CD4-positive, alpha-beta T cell treated with Interferon alpha-2 for 1 hour (primary cell): Measurements from ENCODE around the gene LGR4.

ENCODE experiments used
- DNase-seq, 2 donors: peaks; one replicate each; pipeline ENCODE4 v3.0.0-alpha.2; 2020 to 2022

Gene LGR4

DNA sequence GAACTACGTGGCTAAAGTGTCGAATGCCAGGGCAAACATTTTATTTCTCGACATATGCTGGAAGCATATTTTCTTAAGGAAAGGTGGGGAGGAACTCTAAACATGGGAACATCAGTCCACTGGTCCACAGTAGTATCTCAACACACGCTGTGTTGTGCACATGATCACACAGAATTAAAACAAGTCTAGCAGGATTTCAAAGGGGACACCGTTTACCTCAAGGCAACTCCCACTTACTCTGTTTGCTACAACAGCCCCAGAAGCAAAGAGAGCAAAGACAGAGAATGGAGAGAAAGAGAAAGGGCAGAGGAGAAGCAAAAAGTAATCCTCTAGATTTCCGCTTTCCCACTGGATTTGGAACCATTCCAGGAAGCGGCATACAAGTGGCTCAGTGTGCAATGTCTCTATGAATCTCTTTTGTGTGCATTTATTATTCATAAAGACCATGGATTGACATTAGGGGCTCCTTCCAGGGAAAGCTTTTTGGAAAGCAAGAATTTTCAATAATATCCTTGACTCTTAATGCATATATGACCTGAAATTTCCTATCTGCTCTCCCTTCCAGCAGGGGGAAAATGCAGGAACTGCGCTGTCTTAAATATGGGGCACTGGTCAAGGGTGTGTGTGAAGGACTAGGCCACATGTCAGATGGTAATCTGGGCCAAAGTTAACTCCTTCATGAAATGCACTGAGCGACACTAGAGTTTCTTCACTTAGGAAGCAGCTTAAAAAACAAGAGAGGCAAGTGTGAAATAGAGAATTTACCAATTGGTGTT is 74.8 kb downstream of the LGR4 start:
- no peak for DNase-seq

- no peak for DNase-seq
Measured at GRCh38 chr11:27396259-27396839, 76.2 kb downstream of the LGR4 start.

GRCh38 chr11:27395556-27396258 is 76.9 kb downstream of the LGR4 start:
- no peak for DNase-seq

DNA sequence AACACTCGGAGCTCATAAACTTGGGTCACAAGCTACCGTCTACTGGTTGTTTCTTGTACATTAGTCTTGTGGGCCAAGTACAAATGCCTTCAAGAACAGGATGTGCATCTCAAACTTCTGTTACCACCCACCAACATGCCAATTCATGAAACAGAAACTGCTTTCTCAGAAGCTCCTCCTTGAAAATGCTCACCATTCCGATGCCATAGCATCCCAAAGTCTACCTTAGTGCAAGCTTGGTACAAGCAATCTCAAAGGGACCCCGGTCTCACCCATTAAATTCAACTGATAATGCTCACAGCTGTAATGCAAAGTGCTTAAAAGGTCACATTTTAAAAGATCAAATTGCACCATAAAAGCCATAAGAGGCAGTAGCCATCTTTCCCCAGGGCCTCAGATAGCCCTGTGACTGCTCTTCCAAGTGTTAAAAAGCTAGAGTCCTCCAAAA is 77.8 kb downstream of the LGR4 start:
- no peak for DNase-seq

GRCh38 chr11:27392278-27393114 is 80.1 kb downstream of the LGR4 start:
- no peak for DNase-seq

DNA sequence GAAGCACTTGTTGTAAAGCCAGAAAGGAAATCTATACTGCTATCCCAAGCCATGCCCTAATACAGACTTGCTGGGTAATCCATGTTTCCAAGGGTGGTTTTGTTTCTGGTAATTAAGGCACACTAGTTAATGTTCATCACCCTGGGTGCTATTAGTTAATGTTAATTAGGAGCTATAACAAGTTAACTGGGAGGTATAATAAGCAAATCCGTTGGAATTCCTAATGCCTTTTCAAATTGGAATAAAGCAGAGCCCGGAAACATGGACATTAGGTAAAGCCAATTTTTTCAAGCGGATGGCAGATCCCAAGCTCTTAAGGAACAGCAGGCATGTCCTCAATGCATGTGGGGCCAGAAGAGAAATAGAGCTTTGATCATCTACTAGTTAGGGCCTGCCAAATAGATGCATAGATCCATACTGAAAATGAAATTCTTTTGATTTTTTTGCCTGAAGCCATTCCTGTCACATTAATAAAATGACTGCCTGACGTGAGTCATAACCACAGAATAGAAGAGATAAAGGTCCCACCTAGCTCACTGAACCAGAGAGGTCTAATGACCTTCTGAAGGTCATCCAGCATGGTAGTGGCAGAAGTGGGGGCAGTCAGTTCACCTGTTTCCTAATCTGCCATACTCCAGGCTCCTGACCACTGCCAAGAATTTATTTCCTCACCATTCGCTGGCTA is 81.1 kb downstream of the LGR4 start:
- no peak for DNase-seq

- no peak for DNase-seq
Measured at GRCh38 chr11:27390318-27391295, 82.0 kb downstream of the LGR4 start.

DNA sequence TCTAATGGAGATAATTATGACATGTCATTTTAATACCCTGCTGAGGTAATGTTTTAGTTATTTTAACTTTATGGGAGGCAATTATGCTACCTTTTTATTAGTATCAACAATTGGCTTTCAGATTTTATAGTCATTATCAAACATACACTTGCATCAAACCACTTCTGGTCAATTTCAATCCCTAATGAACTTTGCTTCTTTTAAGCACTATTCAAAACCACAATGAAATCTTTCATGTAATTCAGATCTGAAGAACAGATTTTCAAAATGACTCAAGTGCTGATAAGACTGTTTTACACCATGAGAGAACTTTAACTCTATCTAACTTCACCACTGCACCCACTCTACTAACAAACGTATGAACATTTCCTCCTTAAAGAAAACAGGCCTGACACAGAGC is 83.7 kb downstream of the LGR4 start:
- no peak for DNase-seq

- DNase-seq, result no peak
Measured at GRCh38 chr11:27388001-27388400, 84.6 kb downstream of the LGR4 start.

DNA sequence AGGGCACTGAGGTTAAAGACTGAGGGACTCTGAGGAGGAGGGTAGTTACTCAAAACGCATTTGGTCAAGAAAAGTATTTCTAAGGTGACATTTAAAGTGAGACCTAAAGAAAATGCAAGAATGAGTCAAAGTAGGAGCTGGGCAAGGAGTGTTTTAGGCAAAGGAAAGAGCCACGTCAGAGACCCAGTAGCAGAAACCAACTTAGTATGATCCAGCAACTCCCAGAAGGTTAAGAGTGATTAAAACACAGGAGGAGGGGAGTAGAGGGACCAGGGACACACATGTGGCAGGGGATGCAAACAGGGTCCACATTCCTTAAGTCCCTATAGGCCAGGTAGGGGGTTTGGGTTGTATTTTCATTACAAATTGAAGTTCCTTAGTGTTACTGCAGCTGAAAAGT is 85.2 kb downstream of the LGR4 start:
- DNase-seq, result no peak

DNA sequence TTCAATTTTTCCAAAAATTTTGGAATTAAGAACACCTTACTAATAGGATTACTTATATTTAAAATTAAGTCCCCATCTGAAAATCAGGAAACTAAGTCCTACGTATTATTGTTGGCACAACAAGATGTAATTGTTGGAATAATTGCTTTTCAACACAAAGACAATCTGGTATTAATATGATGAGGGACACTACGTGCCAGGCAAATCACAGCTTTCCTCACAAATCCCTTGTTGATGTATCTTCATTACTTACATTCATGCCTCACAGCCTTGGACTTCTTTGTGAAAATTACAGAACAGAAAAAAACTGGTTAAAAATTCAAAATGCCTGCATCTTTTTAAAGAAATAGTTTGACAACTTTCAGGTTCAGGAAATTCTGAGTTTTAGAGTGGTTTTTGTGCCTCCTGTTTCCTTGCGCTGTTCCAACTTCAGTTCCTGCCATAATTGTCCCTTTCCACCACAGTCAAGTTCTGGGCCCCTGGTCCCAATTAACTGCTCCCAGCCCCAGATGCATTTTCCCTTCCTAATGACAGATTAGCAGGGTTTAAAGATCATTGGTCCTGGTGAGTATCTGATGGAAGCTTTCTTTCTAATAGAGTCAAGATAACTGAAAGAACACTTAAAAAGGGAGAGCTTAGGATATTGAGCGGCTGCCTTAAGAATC is 86.3 kb downstream of the LGR4 start:
- no peak for DNase-seq

GRCh38 chr11:27385245-27385644 is 87.3 kb downstream of the LGR4 start:
- DNase-seq, result no peak

DNA sequence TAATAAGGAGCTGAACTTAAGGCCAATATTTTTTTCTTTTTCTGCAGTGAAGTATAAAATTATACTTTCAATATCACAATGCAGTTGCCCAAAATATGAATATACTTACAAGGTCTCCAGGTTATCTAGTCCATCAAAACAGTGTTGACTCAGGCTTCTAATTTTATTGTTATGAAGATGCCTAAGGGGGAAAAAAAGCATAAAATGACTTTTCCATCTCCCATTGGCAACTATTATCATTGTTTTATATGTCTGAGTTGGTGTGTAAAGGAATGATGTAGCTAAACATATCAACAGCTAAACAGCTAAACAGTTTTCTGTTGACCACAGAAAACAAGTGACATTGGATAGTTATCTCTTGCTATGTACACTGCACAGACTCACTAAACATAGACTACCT is 88.4 kb downstream of the LGR4 start:
- no peak for DNase-seq

DNA sequence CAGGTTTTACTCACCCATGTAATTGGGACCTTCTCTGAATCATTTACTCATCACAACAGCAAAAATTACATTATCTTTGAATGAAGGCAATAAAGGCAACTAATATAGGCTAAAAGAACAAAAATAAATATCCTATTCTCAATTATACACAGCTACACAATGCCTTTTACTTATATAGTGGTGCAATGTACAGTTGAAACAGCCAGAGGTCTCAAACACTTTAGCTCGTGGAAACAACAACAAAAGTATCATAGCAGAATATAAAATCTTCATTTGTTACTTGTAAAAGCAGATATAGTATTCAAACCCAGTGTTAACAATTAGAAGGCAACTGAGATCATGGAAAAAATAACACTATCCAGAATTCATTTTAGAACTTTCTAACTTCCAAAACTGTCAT is 88.9 kb downstream of the LGR4 start:
- no peak for DNase-seq

- no peak for DNase-seq
Measured at GRCh38 chr11:27381238-27381666, 91.3 kb downstream of the LGR4 start.

- no peak for DNase-seq
Measured at GRCh38 chr11:27380771-27381170, 91.8 kb downstream of the LGR4 start.

- no peak for DNase-seq
Measured at GRCh38 chr11:27379449-27379848, 93.1 kb downstream of the LGR4 start.

- no peak for DNase-seq
Measured at GRCh38 chr11:27375370-27375769, 97.2 kb downstream of the LGR4 start.

DNA sequence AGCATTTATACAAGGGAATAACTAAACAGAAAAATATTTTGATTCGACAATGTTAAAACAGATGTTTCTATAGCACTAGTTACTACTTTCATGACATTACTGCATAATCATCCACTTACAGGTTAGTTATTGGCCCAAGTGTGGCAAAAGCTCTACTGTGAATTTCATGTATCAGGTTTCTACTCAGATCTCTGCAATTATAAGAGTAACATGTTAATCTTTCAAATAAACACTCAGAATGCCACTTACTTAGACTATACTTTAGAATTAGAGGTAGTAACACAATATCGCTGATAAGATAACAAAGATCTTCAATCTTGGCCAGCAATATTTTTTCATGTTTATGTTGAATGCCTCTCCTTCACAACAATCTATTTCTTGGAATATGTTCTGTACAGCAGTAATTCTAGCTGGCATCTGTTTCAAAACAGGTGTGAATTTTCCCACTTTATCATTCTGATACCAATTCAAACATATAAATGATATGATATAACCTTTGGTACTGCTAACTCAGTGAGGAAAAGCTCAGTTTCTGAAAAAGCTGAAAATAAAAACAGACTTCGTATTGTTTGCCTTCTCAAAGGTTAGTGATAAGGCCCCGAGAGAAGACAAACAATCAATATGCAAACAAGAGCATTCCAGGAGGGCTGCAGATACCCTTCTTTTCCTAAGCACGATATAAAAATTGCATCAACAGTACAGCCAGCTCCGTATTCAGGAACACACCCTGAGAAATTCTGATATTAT is 98.6 kb downstream of the LGR4 start:
- DNase-seq, result no peak

DNA sequence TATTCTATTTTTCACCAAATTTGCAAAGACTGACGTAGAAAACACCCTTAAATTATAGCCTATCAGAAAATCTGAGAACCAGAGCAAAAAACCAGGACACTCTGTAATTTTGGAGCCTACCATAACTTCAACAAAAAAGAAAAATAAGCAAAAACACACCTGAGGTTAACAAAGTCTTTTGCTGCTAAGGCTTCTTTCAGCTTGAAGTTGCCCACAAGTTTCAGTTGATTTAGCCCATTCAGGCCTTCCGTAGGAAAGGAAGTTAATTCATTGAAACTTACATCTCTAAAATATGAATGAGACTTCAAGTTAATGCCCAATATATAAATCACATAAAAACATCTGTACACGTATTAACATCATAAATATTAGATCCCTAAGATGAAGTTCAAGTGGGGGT is 99.2 kb downstream of the LGR4 start:
- DNase-seq, result no peak
